GM12891 (cell line): Measurements from ENCODE around the gene CYB5R3.

Source experiments
- DNase-seq: peaks from one replicate; pipeline ENCODE4 v3.0.0; 2011; ENCODE audit warnings: low spot score; ENCODE audit not compliant: insufficient read length
- FAIRE-seq: peaks from 2 replicates; lab custom pipeline; 2011; peaks lifted over from hg19 to GRCh38; lab: Jason Lieb, UNC
- PAX5 ChIP-seq: IDR thresholded peaks from 2 replicates; pipeline ENCODE4 v1.6.1; 2011; ENCODE audit warnings: low read length, moderate library complexity, mild to moderate bottlenecking; ENCODE audit not compliant: insufficient read depth, severe bottlenecking
- POLR2A ChIP-seq: IDR thresholded peaks from 2 replicates; pipeline ENCODE4 v1.6.1; 2011; ENCODE audit warnings: low read depth, low read length, control low read depth
- POLR2AphosphoS5 ChIP-seq: IDR thresholded peaks from 2 replicates; pipeline ENCODE4 v1.6.1; 2011; ENCODE audit warnings: low read depth, low read length, control low read depth
- POU2F2 ChIP-seq: IDR thresholded peaks from 2 replicates; pipeline ENCODE4 v1.6.1; 2011; ENCODE audit warnings: low read depth, mild to moderate bottlenecking, control low read depth, low read length, moderate library complexity
- SPI1 ChIP-seq: IDR thresholded peaks from 2 replicates; pipeline ENCODE4 v1.6.1; 2011; ENCODE audit warnings: low read depth, low read length, control low read depth
- TAF1 ChIP-seq: IDR thresholded peaks from 2 replicates; pipeline ENCODE4 v1.6.1; 2011; ENCODE audit warnings: low read depth, low read length, control low read depth

CYB5R3 gene

DNA sequence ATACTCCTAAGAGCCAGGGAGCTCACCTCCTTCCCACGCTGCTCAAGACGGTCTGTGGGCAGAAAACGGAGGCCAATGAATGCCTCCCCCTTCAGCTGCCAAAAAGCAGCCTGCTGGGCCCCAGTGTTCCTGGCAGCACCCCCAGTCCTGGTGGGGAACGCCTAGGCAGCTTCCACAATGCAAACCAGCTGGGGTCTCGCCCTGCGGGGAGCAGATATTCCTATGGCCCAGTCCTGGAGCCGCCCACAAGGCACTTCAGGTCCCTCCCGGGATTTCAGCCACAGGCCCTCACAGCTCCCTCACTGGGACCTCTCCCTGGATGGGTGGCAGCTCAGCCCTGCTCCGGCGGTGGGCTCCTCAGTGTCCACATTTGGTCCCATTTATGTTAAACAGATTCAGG, 42.2 kb upstream of the CYB5R3 start:
- DNase-seq = no peak
- no peak for FAIRE-seq

GRCh38 chr22:42688241-42689211, 39.3 kb upstream of the CYB5R3 start:
- DNase-seq (no peak), FAIRE-seq (no peak)
- no peak for TF ChIP-seq PAX5
- TF ChIP-seq POLR2A = no peak
- no peak for TF ChIP-seq POLR2AphosphoS5
- no peak for TF ChIP-seq SPI1
- TF ChIP-seq POU2F2 = no peak
- TF ChIP-seq TAF1 = no peak

More for the DNA sequence above, 42.2 kb upstream of the CYB5R3 start:
- TF ChIP-seq TAF1 = no peak
- TF ChIP-seq POLR2A = no peak
- TF ChIP-seq POLR2AphosphoS5 = no peak

- no peak for TF ChIP-seq TAF1
- no peak for TF ChIP-seq POU2F2
- no peak for TF ChIP-seq PAX5
- TF ChIP-seq POLR2AphosphoS5 = no peak
- TF ChIP-seq POLR2A = no peak
- no peak for TF ChIP-seq SPI1
- DNase-seq = no peak
- FAIRE-seq = no peak
Observed at GRCh38 chr22:42686756-42687491, 37.7 kb upstream of the CYB5R3 start.

DNA sequence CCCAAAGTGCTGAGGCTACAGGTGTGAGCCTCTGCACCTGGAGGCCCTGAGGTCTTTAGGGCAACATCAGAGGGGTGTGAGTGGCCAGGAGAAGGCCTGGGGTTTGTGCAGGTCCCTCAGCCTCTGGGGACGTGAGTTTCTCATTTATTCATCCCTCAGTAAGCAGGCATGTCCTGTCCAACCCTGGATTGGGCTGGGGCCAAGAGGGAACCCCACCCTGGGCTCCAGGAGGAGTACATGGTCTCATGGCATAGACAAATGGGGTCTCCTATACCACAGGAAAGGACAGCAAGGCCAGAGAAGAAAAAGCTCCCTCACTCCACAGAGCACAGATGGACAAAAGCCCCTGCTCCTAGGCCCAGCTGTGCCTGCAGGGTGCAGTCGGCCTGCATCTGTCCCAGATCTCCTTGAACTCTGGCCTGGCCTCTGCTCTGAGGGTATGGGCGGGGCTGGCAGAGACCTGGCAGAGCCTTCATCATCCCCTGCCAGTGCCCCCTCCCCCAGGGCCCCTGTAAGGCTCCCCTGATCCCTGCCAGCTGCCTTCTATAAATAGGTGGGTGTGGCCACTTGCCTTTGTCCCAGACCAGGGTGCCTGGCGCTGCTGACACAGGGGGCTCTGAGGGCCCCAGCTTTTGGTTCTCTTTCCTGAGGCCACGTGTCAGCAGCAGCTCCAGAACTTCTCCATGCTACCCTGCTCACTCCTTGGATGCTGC, 36.9 kb upstream of the CYB5R3 start:
- DNase-seq (no peak), FAIRE-seq (no peak)
- no peak for TF ChIP-seq POU2F2
- TF ChIP-seq SPI1 = no peak
- no peak for TF ChIP-seq PAX5

DNA sequence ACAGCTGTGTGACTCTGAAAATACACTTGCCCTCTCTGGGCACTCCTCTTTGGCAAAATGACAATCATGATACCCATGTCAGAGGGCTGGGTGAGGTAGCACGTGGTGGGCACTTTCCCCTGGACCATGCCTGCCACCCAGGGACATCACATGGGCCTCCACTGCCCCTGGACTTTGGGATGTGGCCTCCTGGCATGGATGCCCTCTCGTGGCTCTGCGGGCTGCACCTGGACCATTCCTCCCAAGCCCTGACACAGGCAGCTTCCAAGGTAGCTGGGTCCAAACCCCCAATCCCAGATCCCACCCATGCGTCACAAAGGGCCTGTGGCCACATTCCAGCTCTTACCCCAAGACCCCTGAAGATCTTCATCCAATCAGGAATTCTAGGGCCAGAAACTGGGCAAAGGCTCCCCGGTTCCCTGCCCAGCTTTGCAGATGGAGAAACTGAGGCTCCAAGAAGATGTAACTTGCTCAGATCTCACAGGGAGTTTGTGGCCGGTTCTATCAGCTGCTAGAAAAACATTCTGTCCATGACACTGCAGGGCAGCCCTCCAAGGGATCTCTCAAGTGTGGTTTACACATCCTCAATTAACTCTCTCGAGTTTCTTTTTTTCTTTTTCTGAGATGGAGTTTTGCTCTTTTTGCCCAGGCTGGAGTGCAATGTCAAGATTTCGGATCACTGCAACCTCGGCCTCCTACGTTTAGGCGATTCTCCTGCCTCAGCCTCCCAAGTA, 35.4 kb upstream of the CYB5R3 start:
- FAIRE-seq (no peak), DNase-seq (no peak)
- no peak for TF ChIP-seq SPI1
- TF ChIP-seq POLR2A = no peak
- TF ChIP-seq POLR2AphosphoS5 = no peak
- no peak for TF ChIP-seq TAF1
- TF ChIP-seq POU2F2 = no peak
- TF ChIP-seq PAX5 = no peak

DNA sequence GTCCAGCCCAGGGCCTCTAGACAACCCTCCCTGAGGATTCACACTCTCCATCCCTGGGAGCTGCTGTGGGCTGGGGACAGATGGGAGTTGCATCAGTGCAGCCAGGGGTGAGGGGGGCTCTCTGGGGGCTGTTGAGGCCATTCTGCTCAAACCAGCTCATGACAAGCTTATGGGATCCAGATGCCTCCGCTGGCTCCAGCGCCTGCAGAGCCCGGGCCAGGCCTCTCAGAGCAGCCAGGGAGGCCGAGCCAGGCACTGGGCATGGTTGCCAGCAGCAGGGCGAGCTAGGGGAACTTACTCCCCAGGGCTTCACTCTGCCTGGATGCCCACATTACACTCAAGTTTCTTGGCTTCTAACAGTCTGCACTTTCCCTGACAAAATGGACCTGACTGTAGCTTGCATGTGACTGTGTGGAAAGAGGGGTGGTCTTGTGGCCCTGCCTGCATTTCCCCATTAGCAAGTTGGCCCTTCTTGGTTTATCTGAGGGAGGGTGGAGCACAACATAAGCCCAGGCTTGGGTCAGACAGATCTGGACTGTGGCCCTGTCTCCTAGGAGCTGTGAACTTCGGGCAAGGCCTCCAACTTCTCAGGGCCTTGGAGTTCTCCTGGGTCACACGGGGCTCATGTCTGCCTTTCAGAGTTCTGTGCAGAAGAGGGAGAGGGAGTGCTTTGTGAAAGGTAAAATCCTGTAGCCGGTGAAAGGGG, 34.5 kb upstream of the CYB5R3 start:
- FAIRE-seq = no peak
- no peak for DNase-seq
- TF ChIP-seq POU2F2 (no peak), SPI1 (no peak), PAX5 (no peak), POLR2AphosphoS5 (no peak), POLR2A (no peak), TAF1 (no peak)

GRCh38 chr22:42682113-42682851, 33.1 kb upstream of the CYB5R3 start:
- DNase-seq (no peak), FAIRE-seq (no peak)
- TF ChIP-seq TAF1 (no peak), POLR2A (no peak), POLR2AphosphoS5 (no peak), POU2F2 (no peak), SPI1 (no peak), PAX5 (no peak)

DNA sequence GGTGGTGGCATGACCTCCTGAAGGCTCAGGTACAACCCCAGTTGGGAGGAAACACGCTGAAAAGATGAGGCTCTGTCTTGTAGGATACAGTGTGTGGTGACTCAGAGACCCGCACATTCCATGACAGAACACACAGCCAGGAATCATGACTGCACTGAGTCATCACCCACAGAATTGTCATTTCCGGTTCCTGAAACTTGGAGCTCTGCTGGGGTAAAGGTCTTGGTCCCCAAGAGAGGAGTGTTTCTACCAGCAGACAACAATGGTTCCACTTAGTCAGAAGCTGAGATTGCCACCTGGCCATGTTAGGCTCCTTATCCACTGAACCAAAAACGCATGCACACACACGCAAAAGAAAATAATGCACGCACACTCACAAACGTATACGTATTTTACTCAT, 31.5 kb upstream of the CYB5R3 start:
- TF ChIP-seq TAF1 (no peak), POLR2AphosphoS5 (no peak), POLR2A (no peak), SPI1 (no peak), PAX5 (no peak), POU2F2 (no peak)
- no peak for DNase-seq
- FAIRE-seq = peak; percentile 9
